H9 (cell line): Measurements from ENCODE around the gene SPINK13. TPM values are rescaled to one million over a fixed set of nuclear protein-coding genes. Genes with fewer than 3 reads are reported as not detected.

Source experiments
- DNase-seq: peaks from one replicate; pipeline ENCODE4 v3.0.0-alpha.2; 2017
- H2AFZ ChIP-seq: one replicate; pipeline ENCODE4 v1.6.1; 2013; ENCODE audit warnings: mild to moderate bottlenecking, low read length, control low read depth, moderate library complexity
- H2AK5ac ChIP-seq: 2 replicates; pipeline ENCODE4 v1.6.1; 2013; ENCODE audit warnings: low read length, control low read depth, mixed read lengths; ENCODE audit not compliant: insufficient read length
- H2BK120ac ChIP-seq: one replicate; pipeline ENCODE4 v1.6.1; 2013; ENCODE audit warnings: low read depth, mild to moderate bottlenecking, low read length, control low read depth, inconsistent platforms; ENCODE audit not compliant: poor library complexity, severe bottlenecking
- H2BK12ac ChIP-seq: 2 replicates; pipeline ENCODE4 v1.6.1; 2013; ENCODE audit warnings: low read length, control low read depth, mixed read lengths, low read depth; ENCODE audit not compliant: insufficient read length
- H2BK15ac ChIP-seq: 2 replicates; pipeline ENCODE4 v1.6.1; 2013; ENCODE audit warnings: low read depth, low read length, control low read depth
- H2BK20ac ChIP-seq: one replicate; pipeline ENCODE4 v1.6.1; 2013; ENCODE audit warnings: low read depth, mild to moderate bottlenecking, low read length, control low read depth, inconsistent platforms; ENCODE audit not compliant: poor library complexity, severe bottlenecking
- H2BK5ac ChIP-seq: 2 replicates; pipeline ENCODE4 v1.6.1; 2013; ENCODE audit warnings: low read length, control low read depth, mixed read lengths; ENCODE audit not compliant: insufficient read length
- H3K14ac ChIP-seq: 2 replicates; pipeline ENCODE4 v1.6.1; 2013; ENCODE audit warnings: low read length, control low read depth; ENCODE audit not compliant: insufficient read depth
- H3K18ac ChIP-seq: 2 replicates; pipeline ENCODE4 v1.6.1; 2013; ENCODE audit warnings: low read depth, mild to moderate bottlenecking, mixed read lengths, low read length, control low read depth; ENCODE audit not compliant: insufficient read length
- H3K23ac ChIP-seq: 2 replicates; pipeline ENCODE4 v1.6.1; 2013; ENCODE audit warnings: low read length, control low read depth, mixed read lengths, low read depth; ENCODE audit not compliant: insufficient read length
- H3K23me2 ChIP-seq: 2 replicates; pipeline ENCODE4 v1.6.1; 2013; ENCODE audit warnings: low read depth, mild to moderate bottlenecking, mixed read lengths, low read length, control low read depth; ENCODE audit not compliant: insufficient read length, poor library complexity, severe bottlenecking
- H3K27ac ChIP-seq: 2 replicates; pipeline ENCODE4 v1.5.1; 2013; ENCODE audit warnings: low read length, control low read depth, mixed read lengths, low read depth; ENCODE audit not compliant: insufficient read length
- H3K27me3 ChIP-seq: 2 replicates; pipeline ENCODE4 v1.6.1; 2013; ENCODE audit warnings: low read length, control low read depth, inconsistent platforms; ENCODE audit not compliant: insufficient read depth
- H3K4ac ChIP-seq: 2 replicates; pipeline ENCODE4 v1.6.1; 2013; ENCODE audit warnings: low read depth, mild to moderate bottlenecking, control low read depth, inconsistent platforms, low read length, moderate library complexity
- H3K4me1 ChIP-seq: 2 replicates; pipeline ENCODE4 v1.6.1; 2013; ENCODE audit warnings: low read length, control low read depth, inconsistent platforms; ENCODE audit not compliant: insufficient read depth
- H3K4me2 ChIP-seq: 2 replicates; pipeline ENCODE4 v1.6.1; 2013; ENCODE audit warnings: low read length, control low read depth, mixed read lengths; ENCODE audit not compliant: insufficient read length, insufficient read depth
- H3K56ac ChIP-seq: 2 replicates; pipeline ENCODE4 v1.6.1; 2013; ENCODE audit warnings: low read depth, mild to moderate bottlenecking, mixed read lengths, low read length, control low read depth; ENCODE audit not compliant: insufficient read length
- H3K79me1 ChIP-seq: 2 replicates; pipeline ENCODE4 v1.6.1; 2013; ENCODE audit warnings: low read depth, mild to moderate bottlenecking, moderate library complexity, low read length, control low read depth, inconsistent platforms; ENCODE audit not compliant: insufficient read depth, poor library complexity, severe bottlenecking
- H3K79me2 ChIP-seq: 2 replicates; pipeline ENCODE4 v1.6.1; 2013; ENCODE audit warnings: low read length, control low read depth, inconsistent platforms; ENCODE audit not compliant: insufficient read depth
- H3K9ac ChIP-seq: 2 replicates; pipeline ENCODE4 v1.6.1; 2013; ENCODE audit warnings: low read length, control low read depth, mixed read lengths; ENCODE audit not compliant: insufficient read length; ENCODE audit errors: extremely low read depth
- H3K9me3 ChIP-seq: one replicate; pipeline ENCODE4 v1.6.1; 2013; ENCODE audit warnings: low read depth, low read length, inconsistent platforms; ENCODE audit not compliant: control insufficient read depth
- H3T11ph ChIP-seq: one replicate; pipeline ENCODE4 v1.6.1; 2013; ENCODE audit warnings: mild to moderate bottlenecking, low read length, control low read depth, inconsistent platforms
- H4K20me1 ChIP-seq: one replicate; pipeline ENCODE4 v1.6.1; 2013; ENCODE audit not compliant: control insufficient read depth, insufficient read length, insufficient read depth
- H4K5ac ChIP-seq: 2 replicates; pipeline ENCODE4 v1.6.1; 2013; ENCODE audit warnings: low read depth, mild to moderate bottlenecking, mixed read lengths, low read length, control low read depth; ENCODE audit not compliant: insufficient read length
- H4K8ac ChIP-seq: replicated peaks from 2 replicates; pipeline ENCODE4 v1.6.1; 2013; ENCODE audit warnings: low read length, control low read depth, mixed read lengths, low read depth; ENCODE audit not compliant: insufficient read length
- H4K91ac ChIP-seq: 2 replicates; pipeline ENCODE4 v1.6.1; 2013; ENCODE audit warnings: low read depth, mild to moderate bottlenecking, moderate library complexity, mixed read lengths, low read length, control low read depth; ENCODE audit not compliant: insufficient read length
- H3K27ac Mint-ChIP-seq, 3 experiments: 2 replicates in 2 of 3; 3 replicates in 1 of 3; pipeline ENCODE4 v1.8.0; 2020 to 2021; ENCODE audit warnings: mixed read lengths in 3 of 3, mild to moderate bottlenecking in 1 of 3, moderate library complexity in 1 of 3
- H3K27me3 Mint-ChIP-seq: 2 replicates; pipeline ENCODE4 v1.8.0; 2021; ENCODE audit warnings: low read depth, mild to moderate bottlenecking, moderate library complexity, mixed read lengths
- H3K36me3 Mint-ChIP-seq, 3 experiments: 2 replicates in 2 of 3; 3 replicates in 1 of 3; pipeline ENCODE4 v1.8.0; 2020 to 2021; ENCODE audit warnings: low read depth in 3 of 3, mixed read lengths in 3 of 3; ENCODE audit not compliant: insufficient read depth in 1 of 3
- H3K4me1 Mint-ChIP-seq, 2 experiments: 2 replicates each; pipeline ENCODE4 v1.8.0; 2020; ENCODE audit warnings: mixed read lengths in 2 of 2
- H3K4me3 Mint-ChIP-seq, 2 experiments: 2 replicates in 1 of 2; 3 replicates in 1 of 2; pipeline ENCODE4 v1.8.0; 2020 to 2021; ENCODE audit warnings: mild to moderate bottlenecking in 2 of 2, mixed read lengths in 2 of 2, moderate library complexity in 1 of 2
- H3K9me3 Mint-ChIP-seq, 2 experiments: 2 replicates in 1 of 2; 3 replicates in 1 of 2; pipeline ENCODE4 v1.8.0; 2020; ENCODE audit warnings: mild to moderate bottlenecking in 2 of 2, mixed read lengths in 2 of 2, moderate library complexity in 1 of 2
- CTCF ChIP-seq: fragments of 200-600 bp; sonication (generic); conservative IDR thresholded peaks from 3 replicates; pipeline ENCODE4 v1.8.0; 2021; ENCODE audit warnings: antibody characterized with exemption, mild to moderate bottlenecking
- WGBS: extraction: QIAGEN DNeasy Blood & Tissue Kit; methylation state at CpG from one replicate; pipeline ENCODE4 v1.1.7; 2013; ENCODE audit warnings: missing lambda C conversion rate, low lambda C conversion rate, mixed read lengths; ENCODE audit not compliant: insufficient read length; ENCODE audit errors: extremely low coverage; 5-methylcytosine and 5-hydroxymethylcytosine counted together
- total RNA-seq: library from RNA; stranded (reverse); gene quantifications from 2 replicates; pipeline ENCODE4 v1.2.1, GENCODE V29; 2021

The SPINK13 gene
- total RNA-seq, 1 experiment from 2014 or later = not detected

DNA sequence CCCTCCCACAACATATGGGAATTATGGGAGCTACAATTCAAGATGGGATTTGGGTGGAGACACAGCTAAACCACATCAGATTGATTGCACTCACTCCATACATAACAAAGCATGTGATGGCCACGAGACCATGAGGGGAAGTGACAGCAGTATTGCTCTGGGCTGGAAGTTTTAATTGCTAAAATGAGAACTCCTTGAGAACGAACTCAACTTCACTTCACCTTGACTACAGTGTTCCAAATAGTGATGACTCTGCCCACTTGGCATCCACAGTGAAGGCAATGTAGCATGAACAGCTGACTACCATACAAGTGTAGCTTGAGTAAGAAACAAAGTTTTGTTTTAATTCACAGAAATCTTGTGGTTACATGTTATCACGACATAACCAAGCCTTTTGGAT lies 42.9 kb downstream of the SPINK13 start:
- no peak overlapping the region for H4K5ac ChIP-seq
- no peaks in the 10 kb centered on the region for H3K27me3 ChIP-seq
- no CpG with 5 or more reads among the region's 3 CpGs for WGBS
- Mint-ChIP-seq H3K4me3 (no peak overlapping the region), H3K27ac (no peak overlapping the region), H3K4me1 (no peaks in the 10 kb centered on the region), H3K9me3 (peaks cover 4 to 16% of the 10 kb centered on the region in 2 experiments), H3K36me3 (peaks cover 0 to 2% (median 0%) of the 10 kb centered on the region in 3 experiments; a peak in 2 of 7 replicates), H3K27me3 (peaks cover 8% of the 10 kb centered on the region)
- no peak overlapping the region for H2BK5ac ChIP-seq
- no peak overlapping the region for H2BK120ac ChIP-seq
- no peak overlapping the region for H2BK12ac ChIP-seq
- no peak for DNase-seq
- no peaks in the 10 kb centered on the region for H3K79me2 ChIP-seq
- H4K8ac ChIP-seq = no peak overlapping the region
- no peak overlapping the region for H3K4me2 ChIP-seq
- H2AK5ac ChIP-seq = no peak overlapping the region
- H3K23ac ChIP-seq = no peak overlapping the region
- no peak overlapping the region for H4K91ac ChIP-seq
- H3K56ac ChIP-seq = no peak overlapping the region
- H3K4ac ChIP-seq = no peak overlapping the region
- no peaks in the 10 kb centered on the region for H3K4me1 ChIP-seq
- no peak overlapping the region for H3K27ac ChIP-seq
- no peak for TF ChIP-seq CTCF
- no peaks in the 10 kb centered on the region for H3K9me3 ChIP-seq
- H2BK15ac ChIP-seq = no peak overlapping the region
- H3K9ac ChIP-seq = no peak overlapping the region
- no peaks in the 10 kb centered on the region for H3K79me1 ChIP-seq
- no peaks in the 10 kb centered on the region for H4K20me1 ChIP-seq
- no peak overlapping the region for H2BK20ac ChIP-seq
- H3K23me2 ChIP-seq = no peaks in the 10 kb centered on the region
- no peak overlapping the region for H3T11ph ChIP-seq
- H3K18ac ChIP-seq = no peak overlapping the region
- H3K14ac ChIP-seq = no peak overlapping the region
- H2AFZ ChIP-seq = no peak overlapping the region
